Measurements from ENCODE around the gene FADD. TPM values are rescaled to one million over a fixed set of nuclear protein-coding genes. Genes with fewer than 3 reads are reported as not detected.

The FADD gene
- total and polyA plus RNA-seq, 2 donors (not counting 3 experiments of a cell fraction or from before 2014, with no cell fraction given), result 35.4 to 45.1 TPM

DNA sequence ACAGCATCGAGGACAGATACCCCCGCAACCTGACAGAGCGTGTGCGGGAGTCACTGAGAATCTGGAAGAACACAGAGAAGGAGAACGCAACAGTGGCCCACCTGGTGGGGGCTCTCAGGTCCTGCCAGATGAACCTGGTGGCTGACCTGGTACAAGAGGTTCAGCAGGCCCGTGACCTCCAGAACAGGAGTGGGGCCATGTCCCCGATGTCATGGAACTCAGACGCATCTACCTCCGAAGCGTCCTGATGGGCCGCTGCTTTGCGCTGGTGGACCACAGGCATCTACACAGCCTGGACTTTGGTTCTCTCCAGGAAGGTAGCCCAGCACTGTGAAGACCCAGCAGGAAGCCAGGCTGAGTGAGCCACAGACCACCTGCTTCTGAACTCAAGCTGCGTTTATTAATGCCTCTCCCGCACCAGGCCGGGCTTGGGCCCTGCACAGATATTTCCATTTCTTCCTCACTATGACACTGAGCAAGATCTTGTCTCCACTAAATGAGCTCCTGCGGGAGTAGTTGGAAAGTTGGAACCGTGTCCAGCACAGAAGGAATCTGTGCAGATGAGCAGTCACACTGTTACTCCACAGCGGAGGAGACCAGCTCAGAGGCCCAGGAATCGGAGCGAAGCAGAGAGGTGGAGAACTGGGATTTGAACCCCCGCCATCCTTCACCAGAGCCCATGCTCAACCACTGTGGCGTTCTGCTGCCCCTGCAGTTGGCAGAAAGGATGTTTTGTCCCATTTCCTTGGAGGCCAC lies 3.3 kb downstream of the FADD start:
- Histone ChIP-seq H3K4me2 (ENCODE audit: insufficient read depth, low read length) (no peak overlapping the region), H3K9me3 (replicated peaks; ENCODE audit: control insufficient read depth, insufficient read depth, low read length) (no peaks in the 10 kb centered on the region), H2AFZ (ENCODE audit: low read depth, low read length) (no peak overlapping the region), H3K4me1 (ENCODE audit: control insufficient read depth, extremely low read depth, insufficient read depth, low read length) (peaks cover 13% of the 10 kb centered on the region), H3K27me3 (ENCODE audit: control insufficient read depth in 2 of 2, insufficient read depth in 2 of 2, low read length in 2 of 2) (no peaks in the 10 kb centered on the region), H3K79me2 (ENCODE audit: control insufficient read depth, insufficient read depth, low read length) (peaks cover 38% of the 10 kb centered on the region), H3K27ac (ENCODE audit: insufficient read depth, low read depth, low read length) (no peak overlapping the region), H3K9me1 (replicated peaks; ENCODE audit: control insufficient read depth, extremely low read depth, insufficient read depth, low read length) (no peaks in the 10 kb centered on the region), H3K36me3 (ENCODE audit: control insufficient read depth in 2 of 2, extremely low read depth in 1 of 2, insufficient read depth in 2 of 2, low read length in 2 of 2) (peaks cover 8 to 16% of the 10 kb centered on the region in 2 experiments), H3K4me3 (replicated peaks in 1 of 3; ENCODE audit: insufficient read depth in 1 of 3, low read depth in 1 of 3, low read length in 3 of 3) (no peak overlapping the region), H3K9ac (replicated peaks; ENCODE audit: extremely low read depth, insufficient read depth, low read length) (no peak overlapping the region), H4K20me1 (replicated peaks; ENCODE audit: control insufficient read depth, extremely low read depth, insufficient read depth, low read length) (no peaks in the 10 kb centered on the region)
- POLR2A ChIA-PET, result no interaction called here
- no TSS peak for BruUV-seq (replicated peaks)
- intact Hi-C loops (cut with micrococcal nuclease) (no loop called here), dilution Hi-C loops (cut with MboI; ENCODE audit: extremely low pct_ligation_motif_present, low sequenced_read_pairs) (no loop called here)
- no peak for DNase-seq (ENCODE audit: low read depth, low spot score)
- CTCF ChIA-PET, result no interaction called here
- no peak for FAIRE-seq
- TF ChIP-seq GATA2 (IDR thresholded peaks at IDR 0.05; ENCODE audit: insufficient read depth, insufficient read length, low read depth, low read length) (no peak), MYC (IDR thresholded peaks at IDR 0.05; ENCODE audit: low read depth, low read length) (no peak), FOS (IDR thresholded peaks at IDR 0.05; ENCODE audit: borderline replicate concordance, insufficient read depth, low read length) (no peak), POLR2AphosphoS5 (IDR thresholded peaks at IDR 0.05; ENCODE audit: insufficient read depth, low read depth, low read length) (no peak), POLR2A (IDR thresholded peaks at IDR 0.05; ENCODE audit: low read depth, low read length) (no peak), MAX (IDR thresholded peaks at IDR 0.05; ENCODE audit: insufficient read depth, insufficient read length) (no peak), EZH2 (IDR thresholded peaks at IDR 0.05; ENCODE audit: borderline replicate concordance, low read depth, low read length, severe bottlenecking) (no peak), JUN (IDR thresholded peaks at IDR 0.05; ENCODE audit: borderline replicate concordance, insufficient read depth, insufficient read length, low read depth) (no peak)
- TF ChIP-seq, protein P1, sequence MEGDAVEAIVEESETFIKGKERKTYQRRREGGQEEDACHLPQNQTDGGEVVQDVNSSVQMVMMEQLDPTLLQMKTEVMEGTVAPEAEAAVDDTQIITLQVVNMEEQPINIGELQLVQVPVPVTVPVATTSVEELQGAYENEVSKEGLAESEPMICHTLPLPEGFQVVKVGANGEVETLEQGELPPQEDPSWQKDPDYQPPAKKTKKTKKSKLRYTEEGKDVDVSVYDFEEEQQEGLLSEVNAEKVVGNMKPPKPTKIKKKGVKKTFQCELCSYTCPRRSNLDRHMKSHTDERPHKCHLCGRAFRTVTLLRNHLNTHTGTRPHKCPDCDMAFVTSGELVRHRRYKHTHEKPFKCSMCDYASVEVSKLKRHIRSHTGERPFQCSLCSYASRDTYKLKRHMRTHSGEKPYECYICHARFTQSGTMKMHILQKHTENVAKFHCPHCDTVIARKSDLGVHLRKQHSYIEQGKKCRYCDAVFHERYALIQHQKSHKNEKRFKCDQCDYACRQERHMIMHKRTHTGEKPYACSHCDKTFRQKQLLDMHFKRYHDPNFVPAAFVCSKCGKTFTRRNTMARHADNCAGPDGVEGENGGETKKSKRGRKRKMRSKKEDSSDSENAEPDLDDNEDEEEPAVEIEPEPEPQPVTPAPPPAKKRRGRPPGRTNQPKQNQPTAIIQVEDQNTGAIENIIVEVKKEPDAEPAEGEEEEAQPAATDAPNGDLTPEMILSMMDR (IDR thresholded peaks at IDR 0.05; ENCODE audit: extremely low read depth in 1 of 2, insufficient read depth in 1 of 2, low read depth in 1 of 2, low read length in 2 of 2), result no peak

Measured in endothelial cell of umbilical vein (primary cell).